Panc1 (cell line): ENCODE results near the gene KAZN. TPM values are rescaled to one million over a fixed set of nuclear protein-coding genes. Genes with fewer than 3 reads are reported as not detected.
"Not testable (repeated sequence)": the region's sequence is repeated elsewhere in the genome, so short reads cannot be mapped to it uniquely, and the experiment has no call there.

Source experiments
- ATAC-seq: fragments of 200-7000 bp; cut with Tn5 transposase; 2 replicates; pipeline ENCODE4 v1.9.1; 2020; ENCODE audit warnings: mild to moderate bottlenecking, moderate library complexity
- BruUV-seq: library from RNA; stranded (reverse); fragments of 400-500 nt; replicated peaks from 2 replicates; lab custom pipeline; 2021; lab: Mats Ljungman, UMichigan
- CTCF ChIA-PET: fragments of 300-600 bp; sonication (Branson Sonifier 250); formaldehyde crosslinking; loops from one replicate; lab custom pipeline; 2022; ENCODE audit warnings: antibody characterized with exemption; lab: Charles Lee
- POLR2A ChIA-PET: fragments of 300-600 bp; sonication (Branson Sonifier 250); formaldehyde crosslinking; loops from one replicate; lab custom pipeline; 2022; ENCODE audit warnings: antibody characterized with exemption; lab: Charles Lee
- DNase-seq: peaks from one replicate; pipeline ENCODE4 v3.0.0-alpha.2; 2010; ENCODE audit warnings: low read depth, low spot score
- H3K27ac ChIP-seq: 2 replicates; pipeline ENCODE4 v1.5.1; 2011; ENCODE audit warnings: mild to moderate bottlenecking, low read length, inconsistent platforms
- H3K27me3 ChIP-seq: fragments of 200-500 bp; sonication (Bioruptor generic); 2 replicates; pipeline ENCODE4 v1.6.0; 2014; ENCODE audit warnings: low read length, inconsistent platforms; ENCODE audit not compliant: control insufficient read depth, insufficient read depth
- H3K36me3 ChIP-seq: fragments of 200-500 bp; sonication (Bioruptor generic); 2 replicates; pipeline ENCODE4 v1.5.1; 2014; ENCODE audit warnings: inconsistent platforms, mild to moderate bottlenecking, low read length, moderate library complexity; ENCODE audit not compliant: control insufficient read depth, insufficient read depth
- H3K4me1 ChIP-seq: 2 replicates; pipeline ENCODE4 v1.5.1; 2011; ENCODE audit warnings: inconsistent platforms, mild to moderate bottlenecking, low read length, moderate library complexity; ENCODE audit not compliant: control insufficient read depth, insufficient read depth
- H3K4me3 ChIP-seq, 2 experiments: 2 replicates each; pipeline ENCODE4 v1.5.1; 2011 to 2012; ENCODE audit warnings: low read depth in 2 of 2, low read length in 2 of 2, mild to moderate bottlenecking in 2 of 2, inconsistent platforms in 1 of 2, moderate library complexity in 1 of 2
- H3K9me3 ChIP-seq: fragments of 200-500 bp; sonication (Bioruptor generic); 2 replicates; pipeline ENCODE4 v1.5.1; 2014; ENCODE audit warnings: low read depth, mild to moderate bottlenecking, inconsistent platforms, low read length, moderate library complexity; ENCODE audit not compliant: control insufficient read depth, insufficient read depth
- POLR2AphosphoS5 ChIP-seq: IDR thresholded peaks from 2 replicates; pipeline ENCODE4 v1.6.1; 2012; ENCODE audit warnings: mild to moderate bottlenecking, low read depth, low read length, moderate library complexity
- SIN3A ChIP-seq: IDR thresholded peaks from 2 replicates; pipeline ENCODE4 v1.6.1; 2012; ENCODE audit warnings: low read depth, mild to moderate bottlenecking, low read length, moderate library complexity, borderline replicate concordance; ENCODE audit not compliant: insufficient read depth
- TCF7L2 ChIP-seq: IDR thresholded peaks from 2 replicates; pipeline ENCODE4 v1.6.1; 2011; ENCODE audit warnings: mild to moderate bottlenecking, low read depth, low read length, inconsistent platforms
- in situ Hi-C: cut with HindIII; loops from 2 replicates; pipeline ENCODE4 v1.10.0; 2016; ENCODE audit warnings: low sequenced_read_pairs, low pct_unique_long_range_greater_than_20kb
- intact Hi-C: fragments of 100-400 bp; cut with micrococcal nuclease; formaldehyde crosslinking; loops from one replicate; pipeline ENCODE4 v1.10.0; 2022; ENCODE audit not compliant: unreplicated experiment
- total RNA-seq: library from RNA; stranded (reverse); gene quantifications from one replicate; pipeline ENCODE4 v1.2.1, GENCODE V29; 2021; ENCODE audit not compliant: unreplicated experiment
- TF ChIP-seq, protein P1 (sequence below), 2 experiments: IDR thresholded peaks; 2 replicates each; pipeline ENCODE4 v1.6.1; 2011 to 2012; ENCODE audit warnings: low read depth in 2 of 2, control low read depth in 1 of 2, low read length in 1 of 2, mild to moderate bottlenecking in 1 of 2, moderate library complexity in 1 of 2; ENCODE audit not compliant: insufficient read depth in 1 of 2
- TF ChIP-seq, protein P2 (sequence below): fragments of 450-650 bp; IDR thresholded peaks from 2 replicates; pipeline ENCODE4 v1.5.1; 2017; ENCODE audit warnings: mild to moderate bottlenecking

Gene KAZN
- total RNA-seq, 1 experiment from 2014 or later = 6.6 TPM

DNA sequence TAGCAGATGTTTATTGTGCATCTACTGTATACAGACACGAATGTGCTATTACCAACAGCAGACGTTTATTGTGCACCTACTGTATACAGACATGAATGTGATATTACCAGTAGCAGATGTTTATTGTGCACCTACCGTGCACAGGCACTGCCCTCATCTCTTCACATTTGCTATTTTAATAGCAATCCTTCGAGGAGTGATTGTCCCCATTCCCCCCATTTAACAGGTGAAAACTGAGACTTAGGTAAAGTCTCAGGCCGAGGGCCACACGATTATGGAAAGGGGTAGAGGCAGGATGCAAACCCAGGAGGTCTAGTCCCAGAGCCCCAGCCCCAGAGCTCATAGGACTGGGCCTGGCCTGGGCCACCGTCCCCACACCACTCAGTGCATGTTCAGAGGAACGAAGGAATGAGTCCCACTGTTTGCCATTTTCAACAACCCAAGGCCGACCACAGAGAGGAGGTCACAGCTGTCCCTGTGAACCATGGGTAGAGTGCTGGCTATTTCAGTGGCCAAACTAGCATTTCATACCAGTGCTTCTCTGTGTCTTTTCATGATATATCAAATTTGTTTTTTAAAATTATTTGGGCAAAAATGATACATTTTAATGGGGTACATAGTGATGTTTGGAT is 440.6 kb downstream of the KAZN start:
- Histone ChIP-seq H3K36me3 (no peaks in the 10 kb centered on the region), H3K4me3 (no peak overlapping the region), H3K27me3 (no peaks in the 10 kb centered on the region), H3K9me3 (no peaks in the 10 kb centered on the region), H3K4me1 (no peaks in the 10 kb centered on the region), H3K27ac (no peak overlapping the region)
- POLR2A ChIA-PET = no interaction called here
- TF ChIP-seq, protein P1, sequence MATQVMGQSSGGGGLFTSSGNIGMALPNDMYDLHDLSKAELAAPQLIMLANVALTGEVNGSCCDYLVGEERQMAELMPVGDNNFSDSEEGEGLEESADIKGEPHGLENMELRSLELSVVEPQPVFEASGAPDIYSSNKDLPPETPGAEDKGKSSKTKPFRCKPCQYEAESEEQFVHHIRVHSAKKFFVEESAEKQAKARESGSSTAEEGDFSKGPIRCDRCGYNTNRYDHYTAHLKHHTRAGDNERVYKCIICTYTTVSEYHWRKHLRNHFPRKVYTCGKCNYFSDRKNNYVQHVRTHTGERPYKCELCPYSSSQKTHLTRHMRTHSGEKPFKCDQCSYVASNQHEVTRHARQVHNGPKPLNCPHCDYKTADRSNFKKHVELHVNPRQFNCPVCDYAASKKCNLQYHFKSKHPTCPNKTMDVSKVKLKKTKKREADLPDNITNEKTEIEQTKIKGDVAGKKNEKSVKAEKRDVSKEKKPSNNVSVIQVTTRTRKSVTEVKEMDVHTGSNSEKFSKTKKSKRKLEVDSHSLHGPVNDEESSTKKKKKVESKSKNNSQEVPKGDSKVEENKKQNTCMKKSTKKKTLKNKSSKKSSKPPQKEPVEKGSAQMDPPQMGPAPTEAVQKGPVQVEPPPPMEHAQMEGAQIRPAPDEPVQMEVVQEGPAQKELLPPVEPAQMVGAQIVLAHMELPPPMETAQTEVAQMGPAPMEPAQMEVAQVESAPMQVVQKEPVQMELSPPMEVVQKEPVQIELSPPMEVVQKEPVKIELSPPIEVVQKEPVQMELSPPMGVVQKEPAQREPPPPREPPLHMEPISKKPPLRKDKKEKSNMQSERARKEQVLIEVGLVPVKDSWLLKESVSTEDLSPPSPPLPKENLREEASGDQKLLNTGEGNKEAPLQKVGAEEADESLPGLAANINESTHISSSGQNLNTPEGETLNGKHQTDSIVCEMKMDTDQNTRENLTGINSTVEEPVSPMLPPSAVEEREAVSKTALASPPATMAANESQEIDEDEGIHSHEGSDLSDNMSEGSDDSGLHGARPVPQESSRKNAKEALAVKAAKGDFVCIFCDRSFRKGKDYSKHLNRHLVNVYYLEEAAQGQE (IDR thresholded peaks at IDR 0.05; ENCODE audit: insufficient read depth in 1 of 2, low read depth in 2 of 2, low read length in 1 of 2) = no peak
- in situ Hi-C loops (no loop called here), intact Hi-C loops (no loop called here)
- no TSS peak for BruUV-seq
- ATAC-seq = no peak
- CTCF ChIA-PET = no interaction called here
- DNase-seq = no peak

DNA sequence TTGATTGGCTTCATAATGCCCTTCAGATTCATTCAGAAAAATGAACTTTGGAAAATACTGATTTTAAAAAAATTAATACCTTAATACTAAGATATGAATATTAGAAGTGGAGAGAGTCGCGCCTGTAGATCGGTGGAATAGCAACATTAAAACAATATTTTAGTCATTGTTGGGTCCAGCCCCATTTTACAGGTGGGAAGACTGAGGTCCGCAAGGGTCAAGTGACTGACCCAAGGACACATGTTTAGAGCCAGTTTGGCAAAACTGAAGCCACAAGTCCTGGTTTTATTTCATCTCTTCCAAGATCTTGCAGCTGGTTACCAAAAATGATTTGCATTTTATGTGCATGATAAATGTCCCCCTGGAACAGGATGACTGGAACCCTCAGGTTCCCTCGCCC is 441.4 kb downstream of the KAZN start:
- Histone ChIP-seq H3K4me1 (no peaks in the 10 kb centered on the region), H3K4me3 (no peak overlapping the region), H3K27me3 (no peaks in the 10 kb centered on the region), H3K9me3 (no peaks in the 10 kb centered on the region), H3K36me3 (no peaks in the 10 kb centered on the region), H3K27ac (no peak overlapping the region)
- ATAC-seq (no peak), DNase-seq (no peak)
- intact Hi-C loops (no loop called here), in situ Hi-C loops (no loop called here)
- TF ChIP-seq SIN3A = no peak
- no peak for TF ChIP-seq POLR2AphosphoS5
- TF ChIP-seq, protein P1 (IDR thresholded peaks at IDR 0.05; ENCODE audit: insufficient read depth in 1 of 2, low read depth in 2 of 2, low read length in 1 of 2) = no peak
- TF ChIP-seq, protein P2, sequence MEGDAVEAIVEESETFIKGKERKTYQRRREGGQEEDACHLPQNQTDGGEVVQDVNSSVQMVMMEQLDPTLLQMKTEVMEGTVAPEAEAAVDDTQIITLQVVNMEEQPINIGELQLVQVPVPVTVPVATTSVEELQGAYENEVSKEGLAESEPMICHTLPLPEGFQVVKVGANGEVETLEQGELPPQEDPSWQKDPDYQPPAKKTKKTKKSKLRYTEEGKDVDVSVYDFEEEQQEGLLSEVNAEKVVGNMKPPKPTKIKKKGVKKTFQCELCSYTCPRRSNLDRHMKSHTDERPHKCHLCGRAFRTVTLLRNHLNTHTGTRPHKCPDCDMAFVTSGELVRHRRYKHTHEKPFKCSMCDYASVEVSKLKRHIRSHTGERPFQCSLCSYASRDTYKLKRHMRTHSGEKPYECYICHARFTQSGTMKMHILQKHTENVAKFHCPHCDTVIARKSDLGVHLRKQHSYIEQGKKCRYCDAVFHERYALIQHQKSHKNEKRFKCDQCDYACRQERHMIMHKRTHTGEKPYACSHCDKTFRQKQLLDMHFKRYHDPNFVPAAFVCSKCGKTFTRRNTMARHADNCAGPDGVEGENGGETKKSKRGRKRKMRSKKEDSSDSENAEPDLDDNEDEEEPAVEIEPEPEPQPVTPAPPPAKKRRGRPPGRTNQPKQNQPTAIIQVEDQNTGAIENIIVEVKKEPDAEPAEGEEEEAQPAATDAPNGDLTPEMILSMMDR = no peak
- no peak for TF ChIP-seq TCF7L2
- CTCF ChIA-PET = no interaction called here
- no TSS peak for BruUV-seq
- POLR2A ChIA-PET = no interaction called here

DNA sequence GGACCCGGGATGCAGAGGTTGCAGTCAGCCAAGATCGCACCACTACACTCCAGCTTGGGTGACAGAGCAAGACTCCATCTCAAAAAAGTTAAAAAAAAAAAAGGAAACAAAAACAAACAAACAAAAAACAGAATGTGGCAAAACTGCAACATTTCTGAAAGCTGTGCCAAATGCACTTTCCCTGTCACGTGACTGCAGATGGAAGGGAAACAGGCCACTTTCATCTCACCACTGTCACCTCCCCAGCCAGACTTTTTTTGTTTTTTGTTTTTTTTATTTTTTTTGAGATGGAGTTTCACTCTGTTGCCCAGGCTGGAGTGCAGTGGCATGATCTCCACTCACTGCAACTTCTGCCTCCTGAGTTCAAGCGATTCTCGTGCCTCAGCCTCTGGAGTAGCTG is 442.2 kb downstream of the KAZN start:
- H3K4me1 ChIP-seq, H3K27me3 ChIP-seq, H3K9me3 ChIP-seq, H3K36me3 ChIP-seq, intact Hi-C loops, H3K27ac ChIP-seq, ATAC-seq, CTCF ChIA-PET, in situ Hi-C loops, H3K4me3 ChIP-seq, DNase-seq, BruUV-seq: not testable (repeated sequence)
- POLR2A ChIA-PET = interaction anchor here (0.6 kb wide), 1 partner anchor 1614 kb away, joined by 5 read pairs; no protein-coding TSS in a partner anchor
